Kidney (tissue), 14 donors: Measurements from ENCODE around the gene RASGRP2. TPM values are rescaled to one million over a fixed set of nuclear protein-coding genes. Genes with fewer than 3 reads are reported as not detected.
A peak's percentile ranks its signal among the peaks of the same experiment; 100 is the strongest.

Experiments
- DNase-seq, 5 donors: peaks; one replicate each; pipeline ENCODE4 v3.0.0-alpha.2; 2013 to 2020
- FAIRE-seq: peaks from 2 replicates; lab custom pipeline; 2012; peaks lifted over from hg19 to GRCh38; lab: Jason Lieb, UNC
- H3K27ac ChIP-seq, 2 donors: one replicate each; pipeline ENCODE4 v1.7.0; 2013; ENCODE audit warnings: low read depth in 2 of 2, low read length in 2 of 2, inconsistent platforms in 1 of 2
- H3K27me3 ChIP-seq: one replicate; pipeline ENCODE4 v1.7.1; 2013; ENCODE audit warnings: low read length, inconsistent platforms; ENCODE audit not compliant: control insufficient read depth, insufficient read depth
- H3K36me3 ChIP-seq, 3 donors: one replicate each; pipeline versions ENCODE4 v1.7.0 to v1.7.1; 2013; ENCODE audit warnings: low read length in 3 of 3, control low read depth in 1 of 3, inconsistent platforms in 1 of 3; ENCODE audit not compliant: insufficient read depth in 3 of 3, control insufficient read depth in 2 of 3
- H3K4me1 ChIP-seq, 3 donors: one replicate each; pipeline versions ENCODE4 v1.7.0 to v1.7.1; 2013; ENCODE audit warnings: low read length in 3 of 3, inconsistent platforms in 1 of 3, low read depth in 1 of 3; ENCODE audit not compliant: control insufficient read depth in 2 of 3, insufficient read depth in 2 of 3
- H3K4me3 ChIP-seq, 3 donors: one replicate each; pipeline versions ENCODE4 v1.7.0 to v1.8.1; 2013; ENCODE audit warnings: low read length in 3 of 3, control low read depth in 1 of 3, inconsistent platforms in 1 of 3
- H3K9ac ChIP-seq, 3 donors: one replicate each; pipeline versions ENCODE4 v1.7.0 to v1.7.1; 2013; ENCODE audit warnings: low read length in 3 of 3, control low read depth in 1 of 3, inconsistent platforms in 1 of 3
- H3K9me3 ChIP-seq, 3 donors: one replicate each; pipeline versions ENCODE4 v1.7.0 to v1.7.1; 2013; ENCODE audit warnings: low read length in 3 of 3, control low read depth in 1 of 3, inconsistent platforms in 1 of 3; ENCODE audit not compliant: control insufficient read depth in 2 of 3, insufficient read depth in 1 of 3
- CTCF ChIP-seq: IDR thresholded peaks from 3 replicates; pipeline ENCODE4 v1.5.1; 2012; ENCODE audit warnings: mild to moderate bottlenecking, moderate library complexity, borderline replicate concordance; ENCODE audit not compliant: insufficient read depth; ENCODE audit errors: extremely low read depth
- intact Hi-C: fragments of 100-400 bp; cut with DNase I; formaldehyde crosslinking; loops from one replicate; pipeline ENCODE4 v1.11.1; 2022
- polyA plus RNA-seq: library from polyadenylated mRNA; stranded (reverse); fragments of 350-450 nt; fragmentation: Illumina TruSeq; extraction: RNeasy Lipid Tissue Mini Kit (QIAGEN cat#74804); gene quantifications from one replicate; pipeline ENCODE4 v1.2.3, GENCODE V29; 2014; ENCODE audit warnings: low read depth, low replicate concordance; ENCODE audit not compliant: insufficient read depth
- total RNA-seq: library from RNA; stranded (reverse); fragmentation: NEBNext Ultra II Directional; extraction: Animal tissue kit (Norgen Biotek cat#: 25700); gene quantifications from one replicate; pipeline ENCODE4 v1.2.1, GENCODE V29; 2021
- donor health status: control.
- donor health status: control.
- donor health status: control.
- donor health status: control.
- donor health status: control.
- donor health status: DM: yes; HTN: yes; CAD: no.
- donor health status: Normal renal cell carcinoma (clear cell type).

The RASGRP2 gene
- total and polyA plus RNA-seq, 2 donors from 2014 or later, result 14.1 to 42.6 TPM

- no peak for FAIRE-seq
Measured at GRCh38 chr11:64717268-64717578, 26.7 kb downstream of the RASGRP2 start.

GRCh38 chr11:64716473-64717267 is 27.3 kb downstream of the RASGRP2 start:
- H3K27me3 ChIP-seq, result peaks cover 4% of the 10 kb centered on the region
- no peaks in the 10 kb centered on the region for H3K36me3 ChIP-seq
- no peak for FAIRE-seq
- no peak overlapping the region for H3K9ac ChIP-seq
- no peak overlapping the region for H3K27ac ChIP-seq
- TF ChIP-seq CTCF, result no peak
- DNase-seq, result peak in 4 of 5 donors; percentile 56 to 64 (median 62)
- intact Hi-C loops, result no loop called here
- no peak overlapping the region for H3K4me3 ChIP-seq
- H3K4me1 ChIP-seq, result no peaks in the 10 kb centered on the region
- H3K9me3 ChIP-seq, result no peaks in the 10 kb centered on the region

More at GRCh38 chr11:64717268-64717578, 26.7 kb downstream of the RASGRP2 start:
- peaks cover 4% of the 10 kb centered on the region for H3K27me3 ChIP-seq
- intact Hi-C loops, result no loop called here
- H3K36me3 ChIP-seq, result no peaks in the 10 kb centered on the region
- DNase-seq, result no peak
- H3K9ac ChIP-seq, result no peak overlapping the region
- H3K4me3 ChIP-seq, result no peak overlapping the region
- H3K27ac ChIP-seq, result no peak overlapping the region
- no peaks in the 10 kb centered on the region for H3K9me3 ChIP-seq
- no peak for TF ChIP-seq CTCF
- no peaks in the 10 kb centered on the region for H3K4me1 ChIP-seq

GRCh38 chr11:64715756-64716472 is 28.0 kb downstream of the RASGRP2 start:
- H3K36me3 ChIP-seq, result no peaks in the 10 kb centered on the region
- no peaks in the 10 kb centered on the region for H3K9me3 ChIP-seq
- no peak overlapping the region for H3K4me3 ChIP-seq
- H3K4me1 ChIP-seq, result no peaks in the 10 kb centered on the region
- DNase-seq, result peak in 1 of 5 donors; percentile 47
- FAIRE-seq, result no peak
- no peak for TF ChIP-seq CTCF
- peaks cover 9% of the 10 kb centered on the region for H3K27me3 ChIP-seq
- no peak overlapping the region for H3K27ac ChIP-seq
- intact Hi-C loops, result no loop called here
- H3K9ac ChIP-seq, result no peak overlapping the region
